Mesothelial cell of epicardium (in vitro differentiated cells): ENCODE results near the gene SHC2. TPM values are rescaled to one million over a fixed set of nuclear protein-coding genes. Genes with fewer than 3 reads are reported as not detected.

Source experiments
- DNase-seq, 2 experiments: peaks; one replicate each; pipeline ENCODE4 v3.0.0; 2021; ENCODE audit warnings: low spot score in 2 of 2; ENCODE audit not compliant: unreplicated experiment in 2 of 2
- H3K27ac Mint-ChIP-seq: 2 replicates; pipeline ENCODE4 v1.8.0; 2021; ENCODE audit warnings: mixed read lengths
- H3K27me3 Mint-ChIP-seq: 2 replicates; pipeline ENCODE4 v1.8.0; 2021; ENCODE audit warnings: low read depth, mixed read lengths
- H3K36me3 Mint-ChIP-seq: 2 replicates; pipeline ENCODE4 v1.8.0; 2021; ENCODE audit warnings: mixed read lengths
- H3K4me1 Mint-ChIP-seq: 2 replicates; pipeline ENCODE4 v1.8.0; 2021; ENCODE audit warnings: mixed read lengths
- H3K4me3 Mint-ChIP-seq: 2 replicates; pipeline ENCODE4 v1.8.0; 2021; ENCODE audit warnings: mild to moderate bottlenecking, moderate library complexity, mixed read lengths
- H3K9me3 Mint-ChIP-seq: 2 replicates; pipeline ENCODE4 v1.8.0; 2021; ENCODE audit warnings: mixed read lengths
- CTCF ChIP-seq: fragments of 200-600 bp; sonication (generic); IDR thresholded peaks from one replicate; pipeline ENCODE4 v1.5.0; 2021; ENCODE audit warnings: antibody characterized with exemption; ENCODE audit not compliant: unreplicated experiment
- total RNA-seq: library from RNA; stranded (reverse); gene quantifications from 3 replicates; pipeline ENCODE4 v1.2.1, GENCODE V29; 2021

The SHC2 gene
- total RNA-seq, 1 donor from 2014 or later: 86.4 TPM

DNA sequence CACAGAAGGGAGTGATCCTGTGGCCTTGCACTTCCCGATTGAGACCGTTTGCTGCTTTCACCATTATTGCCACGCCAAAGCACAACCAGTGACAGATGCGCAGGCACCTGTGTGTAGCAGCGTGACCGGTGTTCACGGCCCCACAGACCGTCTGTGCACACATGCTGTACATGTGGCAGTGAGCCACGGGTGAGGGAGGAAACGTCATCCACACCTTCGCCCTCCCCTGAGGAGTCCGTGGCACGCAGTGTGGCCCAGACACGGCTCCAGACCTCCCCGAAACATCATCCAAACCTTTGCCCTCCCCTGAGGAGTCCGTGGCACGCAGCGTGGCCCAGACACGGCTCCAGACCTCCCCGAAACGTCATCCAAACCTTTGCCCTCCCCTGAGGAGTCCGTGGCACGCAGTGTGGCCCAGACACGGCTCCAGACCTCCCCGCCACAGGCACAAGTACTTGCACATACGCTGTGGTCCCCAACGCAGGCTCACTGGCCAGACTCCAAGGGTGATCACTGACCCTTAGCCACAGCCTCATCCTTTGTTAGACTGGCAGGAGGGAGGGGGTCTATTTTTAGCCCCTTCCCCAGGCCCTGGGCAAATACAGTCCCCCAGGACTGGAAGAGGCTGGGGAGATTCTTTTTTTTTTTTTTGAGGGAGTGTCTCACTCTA, 7.9 kb upstream of the SHC2 start:
- Mint-ChIP-seq H3K36me3 (no peaks in the 10 kb centered on the region), H3K9me3 (peaks cover 4% of the 10 kb centered on the region), H3K27ac (no peak overlapping the region), H3K4me1 (no peaks in the 10 kb centered on the region), H3K4me3 (no peak overlapping the region), H3K27me3 (no peaks in the 10 kb centered on the region)
- TF ChIP-seq CTCF: no peak
- DNase-seq: no peak

DNA sequence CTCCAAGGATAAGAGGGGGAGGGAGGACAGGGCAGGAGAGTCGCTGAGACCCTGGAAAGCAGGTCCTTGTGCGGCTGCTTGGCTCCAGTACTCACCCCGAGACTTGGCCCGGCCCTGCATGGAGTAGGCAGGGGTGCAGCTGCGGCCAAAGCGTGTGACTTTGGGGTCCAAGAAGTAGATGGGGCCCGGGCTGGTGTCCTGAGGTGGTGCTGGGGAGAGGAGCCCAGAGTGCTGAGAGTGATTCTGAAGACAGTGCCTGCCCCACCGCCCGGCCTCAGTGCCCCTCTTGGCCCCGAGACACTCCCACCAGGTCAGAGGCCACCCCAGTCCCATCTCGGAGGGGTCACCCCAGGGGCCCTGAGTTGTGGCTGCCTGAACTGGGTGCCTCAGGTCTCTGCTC, 6.7 kb upstream of the SHC2 start:
- H3K4me3 Mint-ChIP-seq: no peak overlapping the region

GRCh38 chr19:465056-465816, 4.4 kb upstream of the SHC2 start:
- TF ChIP-seq CTCF: no peak
- H3K4me3 Mint-ChIP-seq: no peak overlapping the region
- peaks cover 3% of the 10 kb centered on the region for H3K4me1 Mint-ChIP-seq
- H3K9me3 Mint-ChIP-seq: peaks cover 4% of the 10 kb centered on the region
- no peak overlapping the region for H3K27ac Mint-ChIP-seq
- H3K27me3 Mint-ChIP-seq: no peaks in the 10 kb centered on the region
- no peak for DNase-seq
- no peaks in the 10 kb centered on the region for H3K36me3 Mint-ChIP-seq

More for the DNA sequence above, 6.7 kb upstream of the SHC2 start:
- no peak overlapping the region for H3K27ac Mint-ChIP-seq
- DNase-seq: no peak
- no peaks in the 10 kb centered on the region for H3K4me1 Mint-ChIP-seq
- H3K36me3 Mint-ChIP-seq: no peaks in the 10 kb centered on the region
- peaks cover 4% of the 10 kb centered on the region for H3K9me3 Mint-ChIP-seq
- H3K27me3 Mint-ChIP-seq: no peaks in the 10 kb centered on the region
- TF ChIP-seq CTCF: no peak

- Mint-ChIP-seq H3K4me1 (peaks cover 6% of the 10 kb centered on the region), H3K36me3 (no peaks in the 10 kb centered on the region), H3K27ac (no peak overlapping the region), H3K4me3 (no peak overlapping the region), H3K9me3 (peaks cover 4% of the 10 kb centered on the region), H3K27me3 (no peaks in the 10 kb centered on the region)
- no peak for TF ChIP-seq CTCF
- DNase-seq: no peak
These were observed 3.3 kb upstream of the SHC2 start for GRCh38 chr19:464208-464545.

DNA sequence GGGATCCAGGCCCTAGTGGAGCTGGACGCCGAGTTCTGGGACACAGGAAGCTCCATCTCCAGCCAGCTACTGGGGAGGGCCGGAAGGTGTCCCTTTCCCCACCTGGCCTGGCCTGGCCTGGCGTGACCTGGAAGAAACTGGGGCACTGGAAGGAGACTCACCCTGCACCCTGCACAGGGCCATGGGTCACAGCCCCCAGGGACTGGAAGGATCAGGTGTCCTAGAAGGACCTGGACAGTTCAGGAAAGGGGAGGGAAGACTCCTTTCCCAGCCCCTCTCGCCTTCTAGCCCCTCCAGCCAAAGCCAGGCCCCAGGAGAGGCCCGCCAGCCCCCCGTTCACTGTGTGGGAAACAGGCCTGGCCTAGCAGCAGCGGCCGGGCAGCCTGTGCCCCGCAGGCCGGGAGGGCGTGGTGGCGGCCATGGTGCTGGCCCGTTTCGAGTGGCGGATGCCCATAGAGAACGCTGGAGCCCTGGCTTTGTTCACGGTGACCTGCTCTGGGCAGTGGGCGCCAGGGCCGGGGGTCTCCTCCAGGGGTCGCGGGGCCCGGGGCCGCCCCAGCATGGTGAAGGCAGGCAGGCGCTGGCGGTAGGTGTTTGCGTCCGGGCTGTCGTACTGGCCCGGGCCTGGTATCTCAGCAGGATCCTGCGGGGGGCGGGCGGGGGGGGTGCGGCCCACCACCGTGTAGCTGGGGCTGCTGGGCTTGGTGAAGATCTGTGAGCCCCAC, 2.8 kb upstream of the SHC2 start:
- Mint-ChIP-seq H3K4me3 (no peak overlapping the region), H3K9me3 (peaks cover 4% of the 10 kb centered on the region), H3K27me3 (no peaks in the 10 kb centered on the region), H3K36me3 (no peaks in the 10 kb centered on the region), H3K27ac (no peak overlapping the region), H3K4me1 (peaks cover 6% of the 10 kb centered on the region)
- DNase-seq: no peak
- no peak for TF ChIP-seq CTCF
